HG02623 (cell line): ENCODE data around the gene PTPRQ.
"Not testable (repeated sequence)": the region's sequence is repeated elsewhere in the genome, so short reads cannot be mapped to it uniquely, and the experiment has no call there.

Source experiments
- ATAC-seq: cut with Tn5 transposase; IDR thresholded peaks from one replicate; pipeline ENCODE4 v1.9.1; 2021; ENCODE audit warnings: moderate library complexity; ENCODE audit not compliant: unreplicated experiment

Gene PTPRQ

DNA sequence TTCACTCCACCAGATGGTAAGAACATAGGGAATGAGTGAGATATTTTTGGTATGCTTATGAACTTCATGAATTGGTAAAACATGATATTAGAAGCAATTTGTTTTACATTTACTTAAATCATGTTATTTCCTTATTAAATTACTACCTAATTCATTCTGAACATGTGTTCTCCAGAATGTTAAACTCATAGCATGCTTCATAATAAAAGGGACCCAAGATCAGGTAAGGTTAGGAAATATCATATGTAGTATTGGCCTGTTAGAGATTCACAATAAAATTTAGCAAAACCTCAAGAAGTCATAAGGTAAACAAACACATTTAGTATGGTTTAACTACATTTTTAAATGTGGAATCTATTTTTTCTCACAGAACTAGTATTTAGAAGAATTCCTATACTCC, 28.2 kb downstream of the PTPRQ start:
- no peak for ATAC-seq

DNA sequence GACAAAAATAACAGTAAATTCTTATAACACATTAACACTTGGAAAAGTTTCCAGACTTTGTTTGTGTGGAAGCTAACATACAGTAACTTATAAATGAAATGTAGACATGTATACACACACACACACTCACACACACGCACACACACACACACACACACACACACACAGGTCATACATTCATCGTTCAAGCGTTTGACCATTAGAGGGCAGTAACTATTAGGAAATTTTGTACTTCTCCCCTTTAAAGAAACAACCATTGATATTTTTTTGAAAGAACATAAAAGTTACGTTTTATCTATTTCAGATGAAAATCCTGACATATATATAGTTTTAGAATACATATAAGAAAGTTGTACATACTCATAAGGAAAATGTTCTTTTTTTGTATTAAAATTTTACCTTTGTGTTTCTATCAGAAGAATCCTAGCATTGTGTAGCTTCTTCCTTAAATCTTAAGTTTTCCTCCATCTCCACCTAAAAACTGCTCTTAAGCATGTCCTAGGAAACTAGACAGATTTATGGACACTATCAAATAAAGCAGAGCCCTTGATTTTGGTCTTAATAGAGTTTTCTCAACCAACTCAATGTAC, 29.0 kb downstream of the PTPRQ start:
- peak; percentile 66 for ATAC-seq

GRCh38 chr12:80477521-80478145, 33.6 kb downstream of the PTPRQ start:
- ATAC-seq = not testable (repeated sequence)

DNA sequence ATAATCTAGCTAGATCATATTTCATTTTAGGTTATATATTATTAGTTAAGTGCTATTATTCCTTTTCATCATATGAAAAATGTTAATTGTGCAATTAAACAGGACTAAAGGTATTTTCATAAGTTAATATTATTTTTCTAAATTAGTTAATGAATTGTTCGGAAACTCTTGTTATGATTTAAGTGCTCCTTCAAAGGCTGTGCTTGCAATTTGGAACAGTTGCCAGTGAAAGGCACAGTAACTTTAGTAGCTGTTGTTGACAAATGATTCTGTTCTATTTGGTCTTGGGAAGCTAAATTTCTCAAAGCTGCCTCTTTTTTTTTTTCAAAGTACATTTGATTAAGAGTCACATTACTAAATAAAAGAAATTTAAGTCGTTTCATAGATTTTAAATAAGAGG, 40.7 kb downstream of the PTPRQ start:
- no peak for ATAC-seq

DNA sequence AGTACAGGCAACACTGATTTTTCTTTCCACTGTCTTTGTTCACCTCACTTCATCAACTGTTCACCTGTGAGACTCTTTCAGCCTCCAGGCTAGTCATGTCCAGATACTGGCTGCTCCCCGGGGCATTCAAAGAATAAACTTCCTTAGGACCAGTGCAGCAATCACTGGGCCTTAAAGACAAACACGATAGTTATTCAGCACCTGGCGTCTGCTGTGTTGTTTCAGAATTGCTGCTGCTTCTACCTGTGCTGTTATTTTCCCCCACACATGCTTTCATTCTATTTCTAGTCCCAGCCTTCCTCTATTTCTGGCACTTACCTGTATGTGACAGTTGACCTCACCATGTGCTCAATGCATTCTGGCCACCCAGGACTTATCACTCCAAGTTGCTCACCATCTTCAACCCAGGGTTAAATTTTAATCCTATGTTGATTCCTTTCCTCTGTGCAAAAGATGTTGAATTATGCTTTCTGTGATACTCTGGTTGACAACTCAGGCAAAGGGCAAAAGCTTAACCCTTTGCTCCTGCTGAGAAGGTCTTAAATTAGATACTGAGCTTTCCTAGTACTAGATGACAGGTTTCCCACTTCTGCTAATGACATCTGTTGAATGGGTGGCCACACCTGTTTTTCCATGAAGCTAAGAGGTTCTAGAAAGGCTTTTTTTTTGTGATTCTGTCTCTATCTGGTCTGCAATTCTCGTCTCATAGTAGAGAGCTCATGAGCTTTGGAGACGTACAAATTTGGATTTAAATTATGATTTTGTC, 41.4 kb downstream of the PTPRQ start:
- no peak for ATAC-seq

DNA sequence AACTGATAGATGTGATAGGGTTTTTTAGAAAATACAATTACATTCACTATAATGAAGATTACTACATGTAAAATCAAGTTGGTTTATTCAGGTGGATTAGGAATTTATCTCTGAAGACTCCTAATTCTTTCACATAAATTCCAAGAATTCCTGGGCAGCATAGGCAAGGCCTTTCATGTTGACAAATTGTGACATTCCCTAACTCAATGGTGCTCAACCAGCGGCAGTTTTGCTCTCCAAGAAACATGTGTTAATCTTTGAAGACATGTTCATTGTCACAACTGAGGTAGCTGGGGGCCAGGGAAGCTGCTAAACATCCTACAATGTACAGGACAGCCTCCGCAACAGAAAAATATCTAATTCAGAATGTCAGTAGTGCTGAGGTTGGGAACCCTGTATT, 46.3 kb downstream of the PTPRQ start:
- no peak for ATAC-seq

- no peak for ATAC-seq
Observed at GRCh38 chr12:80491166-80491565, 47.1 kb downstream of the PTPRQ start.

DNA sequence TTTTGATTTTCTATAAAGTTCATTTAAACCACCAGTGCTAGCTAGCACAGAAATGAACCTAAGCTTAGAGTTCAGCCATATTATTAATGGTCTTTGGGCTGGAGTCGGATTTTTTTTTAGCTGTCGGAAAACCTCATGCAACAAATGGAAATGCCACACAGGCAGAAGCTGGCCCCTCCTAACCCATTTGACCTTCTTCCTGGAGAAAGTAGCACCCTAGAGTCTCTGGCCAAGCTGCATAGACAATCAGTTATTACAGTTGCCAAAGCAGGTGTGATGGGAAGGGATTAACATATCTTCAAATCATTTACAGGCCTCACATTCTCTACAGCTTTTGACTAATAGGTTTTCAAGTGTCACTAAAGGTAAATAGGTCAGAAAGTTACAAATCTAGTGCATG, 49.4 kb downstream of the PTPRQ start:
- no peak for ATAC-seq

DNA sequence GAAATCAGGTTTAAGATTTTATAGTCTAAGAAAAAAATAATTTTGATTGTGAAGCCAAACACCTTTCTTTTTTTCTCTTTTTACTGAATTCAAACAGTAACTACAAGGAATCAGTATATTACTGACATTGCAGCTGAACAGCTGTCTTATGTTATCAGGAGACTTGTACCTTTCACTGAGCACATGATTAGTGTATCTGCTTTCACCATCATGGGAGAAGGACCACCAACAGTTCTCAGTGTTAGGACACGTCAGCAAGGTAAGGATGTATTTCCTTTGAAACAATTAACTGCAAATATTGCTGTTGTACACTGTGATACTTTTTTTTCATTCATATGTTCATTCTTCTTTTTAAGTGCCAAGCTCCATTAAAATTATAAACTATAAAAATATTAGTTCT, 50.8 kb downstream of the PTPRQ start:
- no peak for ATAC-seq

DNA sequence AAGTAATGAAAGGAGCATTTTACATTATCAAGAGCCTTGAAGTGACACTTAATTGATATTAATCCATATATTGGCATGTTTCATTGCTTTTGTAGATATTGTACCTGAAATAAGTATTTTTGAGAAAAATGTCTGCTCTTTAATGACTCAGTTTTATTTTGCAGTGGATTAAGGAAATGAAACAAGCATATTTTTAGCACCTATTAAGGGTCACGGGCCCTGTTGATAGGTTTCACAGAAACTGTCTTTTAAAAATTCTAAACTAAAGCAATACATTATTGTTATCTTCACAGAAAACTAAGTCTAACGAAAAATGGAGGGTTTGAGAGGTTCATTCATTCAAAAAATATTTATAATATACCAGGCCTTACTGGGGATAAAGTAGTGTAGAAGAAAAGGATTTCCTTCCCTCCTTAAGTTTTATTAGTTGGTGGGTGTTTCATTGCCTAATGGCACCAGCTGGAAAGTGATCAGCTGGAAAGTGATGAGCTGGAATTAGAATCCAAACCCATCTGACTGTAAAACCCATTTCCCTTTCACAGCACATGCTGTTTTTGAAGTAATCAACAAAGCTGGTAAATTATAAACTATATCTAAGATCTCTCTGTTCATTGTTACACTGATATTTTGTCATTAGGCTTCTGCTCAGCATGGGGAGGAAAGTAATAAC, 54.2 kb downstream of the PTPRQ start:
- no peak for ATAC-seq

DNA sequence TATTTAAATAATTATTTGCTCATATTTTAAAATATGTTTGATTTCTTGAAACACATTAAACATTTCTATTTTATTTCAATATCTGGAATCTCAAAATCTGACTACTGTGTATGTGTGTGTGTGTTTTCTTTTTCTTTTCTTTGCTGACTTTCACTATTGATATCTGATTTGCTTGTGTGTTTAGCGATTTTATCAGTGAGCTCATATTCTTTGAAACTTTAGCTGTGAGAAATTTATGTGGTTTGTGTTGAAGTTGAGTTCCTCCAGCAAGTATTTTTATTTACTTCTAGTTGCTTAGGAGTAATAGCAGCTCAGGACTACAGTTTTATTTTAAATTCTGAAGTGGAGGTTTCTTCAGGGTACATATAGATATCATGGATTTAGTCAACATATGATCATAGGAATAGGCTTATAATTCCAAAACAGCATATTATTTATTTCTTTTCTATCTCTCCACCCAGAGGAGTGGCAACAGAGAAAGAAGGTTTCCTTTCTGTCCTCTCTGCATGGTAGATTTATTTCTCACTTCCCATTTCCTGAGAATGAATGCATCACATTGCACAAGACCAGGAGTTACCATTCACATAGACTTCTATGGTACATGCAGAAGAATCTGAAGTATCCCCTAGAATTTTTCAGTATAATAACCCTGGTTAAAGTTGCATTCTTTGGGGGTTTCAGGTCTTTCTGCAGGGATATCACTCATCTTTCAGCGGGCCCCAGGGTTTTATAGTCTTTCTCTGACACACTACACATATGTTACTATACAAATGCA, 60.5 kb downstream of the PTPRQ start:
- ATAC-seq = peak; percentile 56

DNA sequence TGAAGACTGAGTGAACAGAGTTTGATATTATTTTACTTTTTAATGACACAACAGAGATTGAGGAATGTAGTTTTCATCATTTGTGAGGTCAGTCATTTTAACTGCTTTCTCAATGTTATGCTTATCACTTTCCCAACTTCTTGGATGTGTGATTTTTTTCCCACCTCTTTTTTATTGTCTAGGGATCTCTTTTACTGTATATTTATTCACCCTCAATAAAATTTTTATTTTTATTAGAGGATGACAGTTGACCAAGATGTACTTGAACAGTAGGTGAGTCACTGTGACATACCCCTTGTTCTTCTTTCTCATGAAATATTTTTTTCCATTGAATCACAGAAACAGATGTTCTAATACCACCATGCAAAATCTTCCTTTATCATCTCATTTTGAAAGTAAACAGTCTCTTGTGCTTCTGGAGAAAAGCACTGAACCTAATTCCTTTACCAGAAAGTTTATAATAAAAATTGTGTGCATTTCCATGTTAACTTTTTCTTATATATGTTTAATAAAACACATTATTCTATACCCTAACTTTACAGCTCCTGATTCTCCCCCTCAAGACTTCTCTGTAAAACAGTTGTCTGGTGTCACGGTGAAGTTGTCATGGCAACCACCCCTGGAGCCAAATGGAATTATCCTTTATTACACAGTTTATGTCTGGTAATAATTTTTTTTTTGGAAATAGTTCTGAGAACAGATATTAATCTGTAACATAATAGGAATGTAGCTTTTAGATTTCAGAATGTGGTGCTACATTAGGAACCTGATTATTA, 65.9 kb downstream of the PTPRQ start:
- ATAC-seq = no peak

- no peak for ATAC-seq
Observed at GRCh38 chr12:80512781-80513180, 68.7 kb downstream of the PTPRQ start.

DNA sequence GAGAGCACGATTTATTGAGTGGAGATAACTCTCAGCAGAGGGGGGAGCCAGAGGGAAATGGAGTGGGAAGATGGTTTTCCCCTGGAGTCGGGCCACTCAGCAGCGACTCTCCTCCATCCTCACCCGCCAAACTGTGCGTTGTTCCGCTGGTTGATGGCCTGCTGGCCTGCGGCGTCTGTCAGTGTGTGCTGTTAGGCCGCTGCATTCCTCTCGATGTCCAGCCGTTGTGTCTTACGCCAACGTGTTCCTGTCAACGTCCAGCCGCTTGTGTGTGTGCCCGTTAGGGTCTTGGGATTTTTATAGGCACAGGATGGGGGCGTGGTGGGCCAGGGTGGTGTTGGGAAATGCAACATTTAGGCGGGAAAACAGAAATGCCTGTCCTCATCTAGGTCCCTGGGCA, 69.2 kb downstream of the PTPRQ start:
- no peak for ATAC-seq

DNA sequence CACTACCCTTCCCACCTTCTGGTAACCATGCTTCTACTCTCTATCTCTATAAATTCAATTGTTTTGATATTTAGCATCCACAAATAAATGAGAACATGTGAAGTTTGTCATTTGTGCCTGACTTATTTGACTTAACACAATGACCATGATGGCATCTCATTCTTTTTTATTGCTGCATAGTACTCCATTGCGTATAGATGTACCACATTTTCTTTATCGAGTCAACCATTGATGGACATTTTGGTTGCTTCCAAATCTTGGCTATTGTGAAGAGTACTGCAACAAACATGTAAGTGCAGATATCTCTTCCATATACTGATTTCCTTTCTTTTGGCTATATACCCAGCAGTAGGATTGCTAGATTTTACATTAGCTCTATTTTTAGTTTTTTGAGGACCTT, 73.6 kb downstream of the PTPRQ start:
- ATAC-seq = no peak

DNA sequence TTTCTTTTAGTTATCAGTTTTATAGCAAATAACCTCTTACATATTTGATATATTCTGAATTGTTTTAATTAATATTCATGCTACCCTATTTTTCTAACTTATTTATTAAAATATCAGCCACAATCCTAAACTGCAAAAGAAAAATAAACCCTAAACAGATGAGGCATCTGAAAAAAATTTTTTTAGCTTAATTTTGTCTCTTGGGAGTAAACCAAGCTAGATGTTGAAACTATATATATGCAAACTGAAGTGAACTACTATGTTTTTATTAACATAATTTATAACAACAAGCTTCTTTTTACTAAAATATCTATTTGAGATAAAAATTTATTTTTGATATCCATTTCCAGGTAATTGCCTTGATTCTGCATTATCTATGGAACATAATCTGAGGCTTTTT, 87.6 kb downstream of the PTPRQ start:
- no peak for ATAC-seq

DNA sequence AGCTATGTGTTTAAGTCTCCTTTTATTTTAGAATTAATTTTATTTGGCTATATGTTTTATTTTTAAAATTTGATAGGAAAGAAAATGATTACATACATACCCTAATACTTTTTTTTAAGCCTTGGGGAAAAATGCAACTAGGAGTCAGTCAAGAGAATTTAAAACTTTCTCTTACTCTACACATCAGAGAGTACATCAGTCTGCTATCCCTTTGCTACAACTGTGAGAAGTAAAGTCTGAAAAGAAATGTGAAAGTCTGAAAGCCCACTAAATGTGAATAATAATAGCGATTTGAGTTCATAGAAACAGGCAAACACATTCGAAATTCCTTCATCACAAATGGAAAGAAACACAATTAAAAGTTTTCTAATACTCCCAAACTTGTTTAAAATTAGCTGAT, 95.0 kb downstream of the PTPRQ start:
- no peak for ATAC-seq

DNA sequence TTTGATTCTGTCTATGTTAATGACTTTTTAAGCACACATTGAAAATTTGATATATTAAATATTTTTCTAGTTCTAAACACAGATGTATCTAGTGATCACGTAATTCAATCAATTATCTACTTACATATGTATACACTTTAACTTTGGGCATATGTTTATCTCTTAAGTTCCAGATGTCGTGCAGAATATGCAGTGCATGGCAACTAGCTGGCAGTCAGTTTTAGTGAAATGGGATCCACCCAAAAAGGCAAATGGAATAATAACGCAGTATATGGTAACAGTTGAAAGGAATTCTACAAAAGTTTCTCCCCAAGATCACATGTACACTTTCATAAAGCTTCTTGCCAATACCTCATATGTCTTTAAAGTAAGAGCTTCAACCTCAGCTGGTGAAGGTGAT, 105.3 kb downstream of the PTPRQ start:
- no peak for ATAC-seq

GRCh38 chr12:80551897-80552296, 107.9 kb downstream of the PTPRQ start:
- ATAC-seq = no peak

GRCh38 chr12:80553316-80553715, 109.3 kb downstream of the PTPRQ start:
- no peak for ATAC-seq
